A549 (cell line): Measurements from ENCODE around the gene PCBP3. TPM values are rescaled to one million over a fixed set of nuclear protein-coding genes. Genes with fewer than 3 reads are reported as not detected.
A peak's percentile ranks its signal among the peaks of the same experiment; 100 is the strongest.

Experiments
- ATAC-seq, 2 experiments: fragments of 200-7000 bp in 1 of 2; fragments of >200 bp in 1 of 2; cut with Nextera tagmentation in 1 of 2; cut with Tn5 transposase in 1 of 2; 3 replicates each; pipeline versions ENCODE4 v1.8.0 to v1.9.1; 2018 to 2020; ENCODE audit warnings: mild to moderate bottlenecking in 1 of 2, moderate library complexity in 1 of 2
- CTCF ChIA-PET: fragments of 300-600 bp; sonication (Branson Sonifier 250); formaldehyde crosslinking; extraction: SDS; loops from one replicate; lab custom pipeline; 2021; ENCODE audit warnings: antibody characterized with exemption, inconsistent platforms; lab: Yijun Ruan, JAX
- POLR2A ChIA-PET: fragments of 350-600 bp; formaldehyde crosslinking; extraction: SDS; loops from one replicate; lab custom pipeline; 2021; ENCODE audit warnings: antibody characterized with exemption, inconsistent platforms; lab: Yijun Ruan, JAX
- DNase-seq, 2 experiments: peaks; one replicate each; pipeline versions ENCODE4 v3.0.0 to v3.0.0-alpha.2; 2011 to 2016; ENCODE audit warnings: low read depth in 1 of 2, low spot score in 1 of 2
- FAIRE-seq: peaks from 2 replicates; lab custom pipeline; 2011; peaks lifted over from hg19 to GRCh38; lab: Jason Lieb, UNC
- H3K27ac ChIP-seq, 2 experiments: fragments of >200 bp; sonication (Bioruptor Twin); formaldehyde crosslinking; 3 replicates each; pipeline ENCODE4 v1.5.1; 2016 to 2017
- H3K4me1 ChIP-seq: fragments of >200 bp; sonication (Bioruptor Twin); formaldehyde crosslinking; 3 replicates; pipeline ENCODE4 v1.6.1; 2016
- H3K4me2 ChIP-seq: fragments of >200 bp; sonication (Bioruptor Twin); formaldehyde crosslinking; 3 replicates; pipeline ENCODE4 v1.6.1; 2016
- H3K4me3 ChIP-seq: fragments of >200 bp; sonication (Bioruptor Twin); formaldehyde crosslinking; 3 replicates; pipeline ENCODE4 v1.5.1; 2016
- H3K9me3 ChIP-seq: fragments of >200 bp; sonication (Bioruptor Twin); formaldehyde crosslinking; 3 replicates; pipeline ENCODE4 v1.6.1; 2016
- CHD2 ChIP-seq: fragments of 150-350 bp; IDR thresholded peaks from 2 replicates; pipeline ENCODE4 v1.6.1; 2014; ENCODE audit warnings: low read length; ENCODE audit not compliant: partially characterized antibody
- CTCF ChIP-seq: fragments of >200 bp; sonication (Bioruptor Twin); formaldehyde crosslinking; IDR thresholded peaks from 3 replicates; pipeline ENCODE4 v1.5.1; 2016
- EP300 ChIP-seq, 2 experiments: fragments of >200 bp; sonication (Bioruptor Twin); formaldehyde crosslinking; IDR thresholded peaks; 2 replicates in 1 of 2; 3 replicates in 1 of 2; pipeline ENCODE4 v1.6.1; 2016 to 2017
- HOXB5 ChIP-seq: fragments of 250-450 bp; sonication (Bioruptor Pico); IDR thresholded peaks from 2 replicates; pipeline ENCODE4 v1.5.0; 2020; ENCODE audit warnings: mild to moderate bottlenecking, moderate library complexity
- KDM1A ChIP-seq: fragments of 200-600 bp; sonication (generic); IDR thresholded peaks from 2 replicates; pipeline ENCODE4 v1.6.1; 2016; ENCODE audit warnings: low read depth, mild to moderate bottlenecking
- RAD21 ChIP-seq, 2 experiments: fragments of >200 bp in 1 of 2; sonication (Bioruptor Twin) in 1 of 2; formaldehyde crosslinking in 1 of 2; IDR thresholded peaks in 1 of 2; conservative IDR thresholded peaks in 1 of 2; 2 replicates in 1 of 2; 3 replicates in 1 of 2; pipeline ENCODE4 v1.6.1; 2012 to 2018; ENCODE audit warnings: inconsistent platforms in 1 of 2
- RARB ChIP-seq: fragments of 250-450 bp; sonication (Bioruptor Pico); IDR thresholded peaks from 2 replicates; pipeline ENCODE4 v1.8.0; 2021; ENCODE audit warnings: mild to moderate bottlenecking, moderate library complexity
- RCOR1 ChIP-seq: fragments of 150-350 bp; IDR thresholded peaks from 2 replicates; pipeline ENCODE4 v1.6.1; 2014; ENCODE audit warnings: antibody characterized with exemption, low read length, low read depth
- ZC3H11A ChIP-seq: fragments of 450-650 bp; IDR thresholded peaks from 2 replicates; pipeline ENCODE4 v1.6.1; 2014; ENCODE audit warnings: antibody characterized with exemption, mild to moderate bottlenecking
- WGBS: methylation state at CpG from one replicate; pipeline ENCODE4 v1.1.6; 2017; ENCODE audit errors: missing lambda C conversion rate; 5-methylcytosine and 5-hydroxymethylcytosine counted together
- polyA plus RNA-seq, 4 experiments: library from polyadenylated mRNA; depleted of rRNA in 3 of 4; stranded (reverse); fragments of >200 nt; fragmentation: RNase III in 1 of 4; extraction: RNeasy Plus Mini Kit Qiagen cat#74134 plus additional on column Dnase treatment in 1 of 4; gene quantifications; 2 replicates in 3 of 4; 3 replicates in 1 of 4; pipeline ENCODE4 v1.2.3, GENCODE V29; 2011 to 2017
- TF ChIP-seq, protein P1 (sequence below): fragments of 250-450 bp; sonication (Bioruptor Pico); IDR thresholded peaks from 2 replicates; pipeline ENCODE4 v1.5.0; 2020; ENCODE audit warnings: low read depth, mild to moderate bottlenecking, moderate library complexity
- TF ChIP-seq, protein P2 (sequence below): fragments of >200 bp; sonication (Bioruptor Twin); formaldehyde crosslinking; IDR thresholded peaks from 3 replicates; pipeline ENCODE4 v1.6.1; 2016
- TF ChIP-seq, protein P3 (sequence below): IDR thresholded peaks from 2 replicates; pipeline ENCODE4 v1.6.1; 2012; ENCODE audit warnings: low read depth, borderline replicate concordance

Gene PCBP3
- polyA plus RNA-seq, 2 of the 4 experiments (the other 2 are of a cell fraction), result 0.30 to 0.34 TPM

GRCh38 chr21:45926281-45926680 lies 282.8 kb downstream of the PCBP3 start:
- 54% methylated on average over 11 of the region's 11 CpGs for WGBS
- CTCF ChIA-PET, result no interaction called here
- no peak for DNase-seq
- no peak for FAIRE-seq
- ATAC-seq, result 0 out of 6 replicates have a peak, but pooled peaks of 1 of the 2 experiments have one; percentile 31
- POLR2A ChIA-PET, result no interaction called here
- no peak overlapping the region for H3K4me3 ChIP-seq
- no peak for TF ChIP-seq CTCF
- TF ChIP-seq, all 56 proteins: peak for 0
- no peaks in the 10 kb centered on the region for H3K9me3 ChIP-seq
- no peak overlapping the region for H3K4me2 ChIP-seq
- no peaks in the 10 kb centered on the region for H3K4me1 ChIP-seq
- no peak overlapping the region for H3K27ac ChIP-seq

DNA sequence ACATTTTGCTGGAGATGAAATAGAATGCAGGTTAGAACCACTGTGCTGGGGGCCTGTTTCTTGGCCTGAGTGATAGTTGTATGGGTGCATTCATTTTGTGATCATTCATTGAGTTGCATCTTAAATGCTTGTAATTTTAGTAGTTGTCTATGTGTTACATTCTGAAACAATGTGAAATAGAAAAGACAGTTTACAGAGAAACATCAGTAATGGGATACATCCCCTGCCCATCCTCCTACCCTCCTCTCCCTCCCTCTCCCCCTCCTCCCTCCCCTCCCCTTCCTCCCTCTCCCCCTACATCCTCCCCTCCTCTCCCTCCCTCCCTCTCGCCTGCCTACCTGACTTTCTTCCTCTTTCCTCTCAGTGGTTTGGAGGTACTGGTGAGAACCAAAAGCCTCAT lies 283.5 kb downstream of the PCBP3 start:
- Histone ChIP-seq H3K4me2 (no peak overlapping the region), H3K27ac (no peak overlapping the region), H3K9me3 (no peaks in the 10 kb centered on the region), H3K4me1 (no peaks in the 10 kb centered on the region), H3K4me3 (no peak overlapping the region)
- TF ChIP-seq HOXB5 (CRISPR knock-in tag) (no peak), ZC3H11A (no peak), RARB (no peak), RAD21 (conservative IDR thresholded peaks at IDR 0.05 in 1 of 2, IDR thresholded peaks at IDR 0.05 in 1 of 2) (no peak)
- TF ChIP-seq, protein P1, sequence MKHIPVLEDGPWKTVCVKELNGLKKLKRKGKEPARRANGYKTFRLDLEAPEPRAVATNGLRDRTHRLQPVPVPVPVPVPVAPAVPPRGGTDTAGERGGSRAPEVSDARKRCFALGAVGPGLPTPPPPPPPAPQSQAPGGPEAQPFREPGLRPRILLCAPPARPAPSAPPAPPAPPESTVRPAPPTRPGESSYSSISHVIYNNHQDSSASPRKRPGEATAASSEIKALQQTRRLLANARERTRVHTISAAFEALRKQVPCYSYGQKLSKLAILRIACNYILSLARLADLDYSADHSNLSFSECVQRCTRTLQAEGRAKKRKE (CRISPR knock-in tag), result no peak
- no peak for DNase-seq
- ChIA-PET CTCF (no interaction called here), POLR2A (no interaction called here)
- no peak for ATAC-seq
- WGBS, result 20% methylated on average over 1 of the region's 1 CpG
- FAIRE-seq, result no peak

- FAIRE-seq (no peak), ATAC-seq (no peak), DNase-seq (no peak)
- Histone ChIP-seq H3K27ac (no peak overlapping the region), H3K4me1 (no peaks in the 10 kb centered on the region), H3K9me3 (no peaks in the 10 kb centered on the region), H3K4me3 (no peak overlapping the region), H3K4me2 (no peak overlapping the region)
- CTCF ChIA-PET, result no interaction called here
- POLR2A ChIA-PET, result no interaction called here
- TF ChIP-seq EP300 (IDR thresholded peaks at IDR 0.05) (no peak), KDM1A (no peak), CHD2 (no peak), RCOR1 (no peak)
- TF ChIP-seq, protein P2, sequence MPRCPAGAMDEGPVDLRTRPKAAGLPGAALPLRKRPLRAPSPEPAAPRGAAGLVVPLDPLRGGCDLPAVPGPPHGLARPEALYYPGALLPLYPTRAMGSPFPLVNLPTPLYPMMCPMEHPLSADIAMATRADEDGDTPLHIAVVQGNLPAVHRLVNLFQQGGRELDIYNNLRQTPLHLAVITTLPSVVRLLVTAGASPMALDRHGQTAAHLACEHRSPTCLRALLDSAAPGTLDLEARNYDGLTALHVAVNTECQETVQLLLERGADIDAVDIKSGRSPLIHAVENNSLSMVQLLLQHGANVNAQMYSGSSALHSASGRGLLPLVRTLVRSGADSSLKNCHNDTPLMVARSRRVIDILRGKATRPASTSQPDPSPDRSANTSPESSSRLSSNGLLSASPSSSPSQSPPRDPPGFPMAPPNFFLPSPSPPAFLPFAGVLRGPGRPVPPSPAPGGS, result no peak
- TF ChIP-seq, protein P3, sequence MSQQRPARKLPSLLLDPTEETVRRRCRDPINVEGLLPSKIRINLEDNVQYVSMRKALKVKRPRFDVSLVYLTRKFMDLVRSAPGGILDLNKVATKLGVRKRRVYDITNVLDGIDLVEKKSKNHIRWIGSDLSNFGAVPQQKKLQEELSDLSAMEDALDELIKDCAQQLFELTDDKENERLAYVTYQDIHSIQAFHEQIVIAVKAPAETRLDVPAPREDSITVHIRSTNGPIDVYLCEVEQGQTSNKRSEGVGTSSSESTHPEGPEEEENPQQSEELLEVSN, result no peak
- TF ChIP-seq, protein P1 (CRISPR knock-in tag), result no peak
- 70% methylated on average over 15 of the region's 34 CpGs for WGBS
Observed at GRCh38 chr21:45927851-45928850, 284.6 kb downstream of the PCBP3 start.
